ENCODE measurements around the gene OSBPL6.

OSBPL6 gene

DNA sequence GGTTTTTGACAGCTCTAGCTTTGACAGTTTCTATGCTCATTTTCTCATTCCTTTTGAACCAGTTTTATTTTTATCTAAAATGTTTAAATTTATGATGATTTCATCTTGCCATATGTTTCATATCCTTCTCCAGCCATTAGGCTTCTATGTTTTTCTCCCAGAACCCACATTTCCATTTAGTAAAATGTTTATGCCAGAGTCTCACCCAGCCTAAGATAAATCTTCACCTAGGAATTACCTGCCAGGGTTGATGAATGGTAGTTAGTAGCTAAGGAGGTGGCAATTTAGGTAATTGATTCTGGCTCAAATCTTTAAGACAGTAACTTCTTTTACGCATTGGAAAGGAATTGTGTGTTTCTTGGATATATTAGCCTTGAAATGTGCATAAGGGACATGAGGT is 173.0 kb downstream of the OSBPL6 start:
- H3K27ac ChIP-seq (ENCODE audit: low read length): no peak overlapping the region
- H3K9me3 ChIP-seq (ENCODE audit: control insufficient read depth, low read depth, low read length): no peaks in the 10 kb centered on the region
- no peak overlapping the region for H3K9ac ChIP-seq (ENCODE audit: low read length)
- no peaks in the 10 kb centered on the region for H3K4me1 ChIP-seq (ENCODE audit: control insufficient read depth, low read depth, low read length)
- no peak overlapping the region for H3K4me3 ChIP-seq (ENCODE audit: low read length)
- no peaks in the 10 kb centered on the region for H3K36me3 ChIP-seq (ENCODE audit: control insufficient read depth, low read depth, low read length)
- H3K27me3 ChIP-seq (ENCODE audit: control insufficient read depth, insufficient read depth, low read length): no peaks in the 10 kb centered on the region

DNA sequence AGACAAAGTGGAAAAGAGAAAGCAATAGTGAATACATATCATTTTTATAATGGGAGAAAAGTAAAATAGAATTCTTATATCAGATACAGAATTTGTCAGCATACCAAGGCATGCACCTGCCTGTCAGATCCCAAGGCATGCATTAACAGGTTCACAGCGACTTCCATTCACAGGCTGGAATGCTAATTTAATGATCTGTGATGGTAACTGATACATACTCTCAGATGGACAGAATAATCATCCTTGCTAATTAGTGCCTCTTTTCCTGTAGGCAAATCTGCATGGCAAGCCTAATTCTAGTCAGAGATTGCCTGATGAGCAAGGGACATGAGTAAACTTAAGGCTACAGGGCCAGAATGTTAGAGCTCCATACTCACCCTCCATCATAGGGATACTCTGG is 180.6 kb downstream of the OSBPL6 start:
- no peaks in the 10 kb centered on the region for H3K36me3 ChIP-seq (ENCODE audit: control insufficient read depth, low read depth, low read length)
- no peaks in the 10 kb centered on the region for H3K27me3 ChIP-seq (ENCODE audit: control insufficient read depth, insufficient read depth, low read length)

DNA sequence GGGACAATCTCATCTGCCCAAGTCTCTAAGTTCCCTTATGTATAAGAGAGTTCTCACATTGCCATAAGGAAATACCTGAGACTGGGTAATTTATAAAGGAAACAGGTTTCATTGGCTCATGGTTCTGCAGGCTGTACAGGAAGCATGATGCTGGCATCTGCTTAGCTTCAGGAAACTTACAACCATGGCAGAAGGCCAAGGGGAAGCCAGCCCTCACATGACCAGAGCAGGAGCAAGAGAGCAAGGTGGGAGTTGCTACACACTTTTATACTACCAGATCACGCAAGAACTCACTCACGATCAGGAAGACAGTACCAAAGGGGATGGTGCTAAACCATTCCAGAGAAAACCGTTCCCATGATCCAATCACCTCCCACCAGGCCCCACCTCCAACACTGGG is 182.7 kb downstream of the OSBPL6 start:
- Histone ChIP-seq H3K9me3 (ENCODE audit: control insufficient read depth, low read depth, low read length) (no peaks in the 10 kb centered on the region), H3K27me3 (ENCODE audit: control insufficient read depth, insufficient read depth, low read length) (no peaks in the 10 kb centered on the region), H3K9ac (ENCODE audit: low read length) (no peak overlapping the region), H3K4me3 (ENCODE audit: low read length) (no peak overlapping the region), H3K36me3 (ENCODE audit: control insufficient read depth, low read depth, low read length) (no peaks in the 10 kb centered on the region), H3K27ac (ENCODE audit: low read length) (no peak overlapping the region), H3K4me1 (ENCODE audit: control insufficient read depth, low read depth, low read length) (no peaks in the 10 kb centered on the region)

More for the DNA sequence above, 180.6 kb downstream of the OSBPL6 start:
- Histone ChIP-seq H3K27ac (ENCODE audit: low read length) (no peak overlapping the region), H3K4me1 (ENCODE audit: control insufficient read depth, low read depth, low read length) (no peaks in the 10 kb centered on the region), H3K9me3 (ENCODE audit: control insufficient read depth, low read depth, low read length) (no peaks in the 10 kb centered on the region), H3K9ac (ENCODE audit: low read length) (no peak overlapping the region), H3K4me3 (ENCODE audit: low read length) (no peak overlapping the region)

DNA sequence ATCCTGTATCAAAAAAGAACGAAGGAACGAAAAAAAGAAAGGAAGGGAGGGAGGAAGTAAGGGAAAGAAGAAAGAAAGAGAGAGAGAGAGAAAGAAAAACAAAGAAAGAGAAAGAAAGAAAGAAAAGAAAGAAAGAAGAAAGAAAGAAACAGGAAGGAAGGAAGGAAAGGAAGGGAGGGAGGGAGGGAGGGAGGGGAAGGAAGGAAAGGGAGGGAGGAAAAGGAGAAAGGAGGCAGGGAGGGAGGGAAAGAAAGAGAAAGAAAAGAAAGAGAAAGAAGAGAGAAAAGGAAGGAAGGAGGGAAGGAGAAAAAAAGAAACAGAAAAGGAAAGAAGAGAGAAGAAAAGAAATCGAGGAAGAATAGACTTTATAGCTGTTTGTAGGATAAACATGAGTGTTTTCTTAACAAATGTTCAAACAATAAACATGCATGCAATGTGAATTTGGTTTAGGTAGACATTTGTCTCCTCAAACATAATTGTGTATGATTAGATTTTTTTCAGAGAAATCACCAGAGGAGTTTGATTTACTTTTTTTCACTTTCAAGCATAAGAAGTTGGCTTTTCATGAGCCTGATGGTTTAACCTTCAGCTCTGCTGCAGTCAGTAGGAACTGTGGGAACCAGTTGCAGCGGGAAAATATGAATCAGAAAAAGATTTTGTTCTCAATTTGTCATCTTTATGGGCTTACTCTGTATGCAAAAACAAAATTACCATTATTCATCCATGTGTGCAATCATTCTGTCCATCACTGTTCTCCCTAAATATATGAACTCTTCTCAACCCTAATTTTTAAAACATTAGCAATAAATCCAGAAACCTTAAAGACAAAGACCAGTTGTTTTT is 185.1 kb downstream of the OSBPL6 start:
- no peaks in the 10 kb centered on the region for H3K27me3 ChIP-seq (ENCODE audit: control insufficient read depth, insufficient read depth, low read length)
- no peak overlapping the region for H3K27ac ChIP-seq (ENCODE audit: low read length)
- H3K9me3 ChIP-seq (ENCODE audit: control insufficient read depth, low read depth, low read length): no peaks in the 10 kb centered on the region
- H3K4me3 ChIP-seq (ENCODE audit: low read length): no peak overlapping the region
- no peak overlapping the region for H3K9ac ChIP-seq (ENCODE audit: low read length)
- no peaks in the 10 kb centered on the region for H3K4me1 ChIP-seq (ENCODE audit: control insufficient read depth, low read depth, low read length)
- H3K36me3 ChIP-seq (ENCODE audit: control insufficient read depth, low read depth, low read length): no peaks in the 10 kb centered on the region

DNA sequence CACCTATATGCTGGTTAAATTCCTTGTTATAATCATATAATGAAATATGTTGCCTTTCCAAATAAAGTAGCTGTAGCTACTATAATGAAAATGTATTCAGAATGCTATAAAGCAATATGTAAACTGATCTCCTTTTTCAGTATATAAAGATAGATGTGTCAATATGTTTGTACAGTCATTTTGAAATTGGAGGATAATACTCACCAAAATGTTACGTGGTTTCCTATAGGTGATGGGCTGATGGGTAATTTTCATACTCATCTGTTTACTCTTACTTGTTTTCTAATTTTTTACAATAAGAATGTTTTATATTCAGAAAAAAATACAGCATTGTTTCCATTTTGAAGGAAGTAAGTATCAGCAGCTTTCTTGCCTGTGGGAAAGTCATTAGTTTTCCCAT is 186.5 kb downstream of the OSBPL6 start:
- H3K36me3 ChIP-seq (ENCODE audit: control insufficient read depth, low read depth, low read length): no peaks in the 10 kb centered on the region

DNA sequence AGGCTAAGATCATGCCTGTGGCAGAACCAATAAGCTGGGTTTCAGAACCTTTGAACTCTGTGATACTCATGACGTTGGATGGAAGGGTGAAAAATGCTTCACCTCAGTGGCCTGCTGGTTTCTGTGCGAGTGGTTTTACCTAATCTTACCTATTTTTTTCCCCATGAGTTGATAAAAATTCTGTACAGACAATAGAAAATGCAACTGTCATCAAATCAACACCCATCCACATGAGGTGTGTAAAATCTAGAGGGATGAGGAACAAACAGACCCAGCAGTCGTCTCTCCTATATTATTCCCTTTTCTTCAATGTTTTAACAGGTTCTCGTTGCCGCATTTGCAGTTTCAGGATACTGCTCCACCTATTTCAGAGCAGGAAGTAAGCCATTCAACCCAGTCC is 189.4 kb downstream of the OSBPL6 start:
- H3K36me3 ChIP-seq (ENCODE audit: control insufficient read depth, low read depth, low read length): no peaks in the 10 kb centered on the region
- no peaks in the 10 kb centered on the region for H3K4me1 ChIP-seq (ENCODE audit: control insufficient read depth, low read depth, low read length)
- no peak overlapping the region for H3K4me3 ChIP-seq (ENCODE audit: low read length)
- no peak overlapping the region for H3K9ac ChIP-seq (ENCODE audit: low read length)
- no peaks in the 10 kb centered on the region for H3K9me3 ChIP-seq (ENCODE audit: control insufficient read depth, low read depth, low read length)
- no peak overlapping the region for H3K27ac ChIP-seq (ENCODE audit: low read length)
- no peaks in the 10 kb centered on the region for H3K27me3 ChIP-seq (ENCODE audit: control insufficient read depth, insufficient read depth, low read length)

More for the DNA sequence above, 186.5 kb downstream of the OSBPL6 start:
- Histone ChIP-seq H3K4me3 (ENCODE audit: low read length) (no peak overlapping the region), H3K9ac (ENCODE audit: low read length) (no peak overlapping the region), H3K27me3 (ENCODE audit: control insufficient read depth, insufficient read depth, low read length) (no peaks in the 10 kb centered on the region), H3K9me3 (ENCODE audit: control insufficient read depth, low read depth, low read length) (no peaks in the 10 kb centered on the region), H3K4me1 (ENCODE audit: control insufficient read depth, low read depth, low read length) (no peaks in the 10 kb centered on the region), H3K27ac (ENCODE audit: low read length) (no peak overlapping the region)

DNA sequence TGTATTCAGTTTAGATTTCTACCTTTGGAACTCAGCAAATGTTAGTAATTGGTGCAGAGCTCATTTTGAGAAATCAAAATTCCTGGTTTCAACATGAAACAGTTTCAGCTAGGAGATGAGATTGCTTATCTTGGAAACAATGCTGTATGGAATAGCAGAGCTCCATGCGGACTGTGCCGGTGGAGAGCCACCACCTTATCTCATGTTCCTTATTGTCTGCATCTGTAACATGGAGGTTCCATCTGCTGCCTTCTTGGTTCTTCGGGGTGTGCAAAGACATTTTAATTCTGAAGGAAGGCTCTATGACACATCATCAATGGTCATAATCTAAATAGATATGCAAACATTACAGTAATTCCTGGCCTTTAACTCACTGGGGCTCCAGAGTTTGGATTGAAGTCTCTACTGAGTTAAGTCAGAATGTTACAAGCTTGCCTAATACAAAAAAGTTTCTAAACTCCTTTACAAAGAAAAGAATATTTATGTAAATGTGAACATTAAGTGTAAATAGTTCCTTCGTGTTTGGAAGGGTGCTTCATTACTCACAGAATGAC is 191.4 kb downstream of the OSBPL6 start:
- no peak overlapping the region for H3K27ac ChIP-seq (ENCODE audit: low read length)

DNA sequence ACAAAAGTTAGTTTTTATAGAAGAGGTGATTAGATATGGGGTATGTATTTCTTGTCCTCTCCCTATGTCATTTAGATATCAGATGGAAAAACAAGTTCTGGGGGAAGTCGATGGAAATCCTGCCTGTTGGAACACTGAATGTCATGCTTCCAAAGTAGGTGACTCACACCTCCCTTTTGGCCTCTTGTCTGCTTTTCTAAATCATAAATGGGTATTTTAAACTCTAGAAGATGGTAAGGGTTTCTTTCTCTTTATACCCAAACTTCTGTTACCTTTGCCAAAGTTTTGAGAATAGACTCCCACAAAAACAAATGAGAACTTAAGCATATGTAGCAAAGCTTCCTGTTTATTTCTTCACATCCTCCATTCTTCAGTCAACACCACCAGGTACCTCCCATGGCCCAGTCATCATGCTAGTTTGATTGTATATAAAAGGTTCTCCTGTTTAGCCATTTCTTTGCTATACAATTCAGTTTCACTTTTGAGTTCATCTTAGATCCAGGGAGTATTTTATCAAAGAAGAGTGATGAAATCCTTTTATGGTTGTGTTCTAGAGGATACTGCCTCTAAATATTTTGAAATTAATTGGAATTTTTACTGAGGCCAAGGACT is 192.8 kb downstream of the OSBPL6 start:
- Histone ChIP-seq H3K27me3 (ENCODE audit: control insufficient read depth, insufficient read depth, low read length) (no peaks in the 10 kb centered on the region), H3K9me3 (ENCODE audit: control insufficient read depth, low read depth, low read length) (no peaks in the 10 kb centered on the region), H3K27ac (ENCODE audit: low read length) (no peak overlapping the region), H3K9ac (ENCODE audit: low read length) (no peak overlapping the region), H3K4me3 (ENCODE audit: low read length) (no peak overlapping the region), H3K4me1 (ENCODE audit: control insufficient read depth, low read depth, low read length) (no peaks in the 10 kb centered on the region), H3K36me3 (ENCODE audit: control insufficient read depth, low read depth, low read length) (no peaks in the 10 kb centered on the region)

More for the DNA sequence above, 191.4 kb downstream of the OSBPL6 start:
- Histone ChIP-seq H3K9ac (ENCODE audit: low read length) (no peak overlapping the region), H3K9me3 (ENCODE audit: control insufficient read depth, low read depth, low read length) (no peaks in the 10 kb centered on the region), H3K4me3 (ENCODE audit: low read length) (no peak overlapping the region), H3K27me3 (ENCODE audit: control insufficient read depth, insufficient read depth, low read length) (no peaks in the 10 kb centered on the region), H3K36me3 (ENCODE audit: control insufficient read depth, low read depth, low read length) (no peaks in the 10 kb centered on the region), H3K4me1 (ENCODE audit: control insufficient read depth, low read depth, low read length) (no peaks in the 10 kb centered on the region)

DNA sequence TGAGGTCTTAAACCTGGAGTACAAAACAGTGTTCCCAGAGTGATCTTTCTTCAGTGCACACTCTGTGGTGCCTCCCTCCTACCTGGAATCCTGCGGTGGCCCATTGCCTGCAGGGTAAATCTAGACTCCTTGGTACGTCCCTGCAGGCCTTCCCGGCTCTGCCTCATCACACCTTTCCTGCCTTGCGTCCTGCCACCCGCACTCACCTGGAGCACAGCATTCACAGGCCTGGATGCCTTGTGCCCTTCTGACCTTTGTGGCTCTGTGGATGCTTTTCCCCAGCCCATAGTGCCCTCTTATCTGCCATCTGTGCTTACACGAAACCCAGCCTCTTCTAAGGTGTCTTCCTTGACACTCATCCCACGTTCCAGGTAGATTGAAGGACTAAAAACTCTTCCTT is 194.0 kb downstream of the OSBPL6 start:
- no peak overlapping the region for H3K4me3 ChIP-seq (ENCODE audit: low read length)
- no peaks in the 10 kb centered on the region for H3K27me3 ChIP-seq (ENCODE audit: control insufficient read depth, insufficient read depth, low read length)
- no peak overlapping the region for H3K27ac ChIP-seq (ENCODE audit: low read length)
- no peaks in the 10 kb centered on the region for H3K4me1 ChIP-seq (ENCODE audit: control insufficient read depth, low read depth, low read length)
- H3K9ac ChIP-seq (ENCODE audit: low read length): no peak overlapping the region
- no peaks in the 10 kb centered on the region for H3K9me3 ChIP-seq (ENCODE audit: control insufficient read depth, low read depth, low read length)
- no peaks in the 10 kb centered on the region for H3K36me3 ChIP-seq (ENCODE audit: control insufficient read depth, low read depth, low read length)

DNA sequence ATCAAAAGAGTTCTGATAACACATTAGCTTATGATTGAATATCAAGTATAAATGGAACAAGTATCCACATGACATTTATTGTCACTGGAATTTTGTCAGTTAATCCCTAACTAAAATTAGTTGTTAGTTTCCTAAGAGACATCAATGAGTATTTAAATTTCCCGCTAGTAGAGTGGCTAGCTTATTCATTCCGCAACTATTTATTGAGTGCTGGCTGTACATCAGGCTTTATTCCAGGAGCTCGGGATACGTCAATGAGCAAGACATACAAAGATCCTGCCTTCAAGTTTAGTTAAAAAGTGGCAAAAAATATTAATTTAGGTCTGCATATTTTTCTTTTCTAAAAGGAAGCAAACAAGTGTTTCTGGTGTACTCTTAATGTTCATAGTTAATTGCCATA is 197.4 kb downstream of the OSBPL6 start:
- H3K9ac ChIP-seq (ENCODE audit: low read length): no peak overlapping the region
- no peak overlapping the region for H3K4me3 ChIP-seq (ENCODE audit: low read length)

DNA sequence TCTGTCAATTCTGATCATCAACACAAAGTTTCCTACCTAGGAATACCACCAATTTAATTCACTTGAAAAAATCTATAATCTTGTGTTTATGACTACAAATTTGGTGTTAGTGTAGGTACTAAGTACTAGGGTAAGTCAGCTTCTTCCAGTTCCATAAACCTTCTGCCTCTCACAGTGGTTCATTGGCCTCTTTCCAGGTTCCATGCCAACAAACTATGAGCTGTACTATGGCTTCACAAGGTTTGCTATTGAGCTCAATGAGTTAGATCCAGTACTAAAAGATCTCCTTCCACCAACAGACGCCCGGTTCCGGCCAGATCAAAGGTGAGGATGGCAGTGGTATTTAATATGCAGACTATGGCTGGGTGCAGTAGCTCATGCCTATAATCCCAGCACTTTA is 197.9 kb downstream of the OSBPL6 start:
- no peaks in the 10 kb centered on the region for H3K36me3 ChIP-seq (ENCODE audit: control insufficient read depth, low read depth, low read length)
- H3K4me1 ChIP-seq (ENCODE audit: control insufficient read depth, low read depth, low read length): no peaks in the 10 kb centered on the region
- no peak overlapping the region for H3K27ac ChIP-seq (ENCODE audit: low read length)
- H3K9ac ChIP-seq (ENCODE audit: low read length): no peak overlapping the region
- no peaks in the 10 kb centered on the region for H3K9me3 ChIP-seq (ENCODE audit: control insufficient read depth, low read depth, low read length)
- H3K27me3 ChIP-seq (ENCODE audit: control insufficient read depth, insufficient read depth, low read length): no peaks in the 10 kb centered on the region
- H3K4me3 ChIP-seq (ENCODE audit: low read length): no peak overlapping the region

More for the DNA sequence above, 197.4 kb downstream of the OSBPL6 start:
- H3K9me3 ChIP-seq (ENCODE audit: control insufficient read depth, low read depth, low read length): no peaks in the 10 kb centered on the region
- H3K27me3 ChIP-seq (ENCODE audit: control insufficient read depth, insufficient read depth, low read length): no peaks in the 10 kb centered on the region
- no peaks in the 10 kb centered on the region for H3K4me1 ChIP-seq (ENCODE audit: control insufficient read depth, low read depth, low read length)
- H3K27ac ChIP-seq (ENCODE audit: low read length): no peak overlapping the region
- H3K36me3 ChIP-seq (ENCODE audit: control insufficient read depth, low read depth, low read length): no peaks in the 10 kb centered on the region

All from iPS-18a (cell line).